SU-DHL-6 (cell line): ENCODE results near the gene CRISP2.

Experiments
- H2AFZ ChIP-seq: fragments of 200-600 bp; sonication (generic); 2 replicates; pipeline ENCODE4 v1.6.1; 2014; ENCODE audit warnings: low read depth, mild to moderate bottlenecking, moderate library complexity, mixed read lengths, antibody characterized with exemption, low read length; ENCODE audit not compliant: severe bottlenecking
- H3F3A ChIP-seq: fragments of 200-600 bp; shearing (Covaris generic); 2 replicates; pipeline ENCODE4 v1.6.0; 2016; ENCODE audit warnings: antibody characterized with exemption, mild to moderate bottlenecking; ENCODE audit not compliant: insufficient read depth
- H3K27ac ChIP-seq: fragments of 200-600 bp; sonication (generic); 2 replicates; pipeline ENCODE4 v1.5.1; 2016; ENCODE audit warnings: low read depth, mild to moderate bottlenecking, low read length, moderate library complexity, mixed read lengths
- H3K27me3 ChIP-seq: fragments of 200-600 bp; sonication (generic), shearing (Covaris generic); 2 replicates; pipeline ENCODE4 v1.6.0; 2014; ENCODE audit warnings: mild to moderate bottlenecking, low read length
- H3K36me3 ChIP-seq: fragments of 200-600 bp; sonication (generic); 2 replicates; pipeline ENCODE4 v1.6.1; 2014; ENCODE audit warnings: mild to moderate bottlenecking, low read length, mixed read lengths
- H3K4me2 ChIP-seq: fragments of 300-600, 200-600 bp; shearing (Covaris generic), sonication (generic); 2 replicates; pipeline ENCODE4 v1.6.0; 2014; ENCODE audit warnings: low read length, low read depth, mild to moderate bottlenecking; ENCODE audit not compliant: poor library complexity, severe bottlenecking
- H3K4me3 ChIP-seq: fragments of 200-600 bp; sonication (generic); 2 replicates; pipeline ENCODE4 v1.5.1; 2014; ENCODE audit warnings: antibody characterized with exemption, low read length, mild to moderate bottlenecking, mixed read lengths; ENCODE audit not compliant: insufficient read depth, poor library complexity, severe bottlenecking
- H3K79me2 ChIP-seq: fragments of 200-600 bp; sonication (generic); 2 replicates; pipeline ENCODE4 v1.6.1; 2014; ENCODE audit warnings: mild to moderate bottlenecking, low read length, moderate library complexity; ENCODE audit not compliant: insufficient read depth
- H3K9ac ChIP-seq: fragments of 200-600 bp; sonication (generic); 2 replicates; pipeline ENCODE4 v1.7.0; 2014; ENCODE audit warnings: mild to moderate bottlenecking, low read length
- H3K9me2 ChIP-seq: fragments of 200-600 bp; sonication (generic); replicated peaks from 2 replicates; pipeline ENCODE4 v1.6.1; 2014; ENCODE audit warnings: low read length; ENCODE audit not compliant: insufficient read depth
- H3K9me3 ChIP-seq: fragments of 200-600 bp; sonication (generic); 2 replicates; pipeline ENCODE4 v1.6.1; 2014; ENCODE audit warnings: low read length, mixed read lengths; ENCODE audit not compliant: insufficient read depth
- H4K20me1 ChIP-seq: fragments of 200-600 bp; sonication (generic); 2 replicates; pipeline ENCODE4 v1.6.1; 2014; ENCODE audit warnings: low read depth, mild to moderate bottlenecking, antibody characterized with exemption, low read length, moderate library complexity, mixed read lengths
- EZH2phosphoT487 ChIP-seq: fragments of 200-600 bp; sonication (generic), shearing (Covaris generic); conservative IDR thresholded peaks from 2 replicates; pipeline ENCODE4 v1.6.1; 2018; ENCODE audit warnings: mild to moderate bottlenecking, antibody characterized with exemption, low read length, moderate library complexity, mixed read lengths
- TF ChIP-seq, protein P1 (sequence below): fragments of 200-600 bp; sonication (generic); IDR thresholded peaks from one replicate; pipeline ENCODE4 v1.5.1; 2017; ENCODE audit warnings: antibody characterized with exemption, mild to moderate bottlenecking, low read length, moderate library complexity; ENCODE audit not compliant: insufficient read depth, poor library complexity, severe bottlenecking

The CRISP2 gene

DNA sequence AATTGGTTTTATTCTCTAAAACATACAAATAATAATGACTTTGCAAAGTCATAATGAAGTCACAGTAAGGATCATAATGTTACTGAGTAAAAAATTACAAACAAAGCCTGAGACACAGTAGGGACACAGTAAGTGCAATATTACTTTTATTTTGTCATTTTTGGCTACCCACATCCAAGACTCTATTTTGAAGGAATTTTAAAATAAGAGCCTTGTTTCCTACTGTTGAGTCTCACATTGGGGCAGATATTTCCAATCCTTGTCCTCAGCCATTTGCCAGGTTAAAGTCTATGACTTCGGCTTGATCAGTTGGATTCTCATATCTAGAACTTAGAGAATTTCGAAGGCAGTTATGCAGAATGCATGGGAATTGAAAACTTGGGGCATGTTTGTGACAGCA, 65.9 kb downstream of the CRISP2 start:
- Histone ChIP-seq H3F3A (no peaks in the 10 kb centered on the region), H3K27ac (no peak overlapping the region), H4K20me1 (no peaks in the 10 kb centered on the region), H3K79me2 (no peaks in the 10 kb centered on the region), H3K9me2 (no peaks in the 10 kb centered on the region), H3K9ac (no peak overlapping the region), H3K9me3 (no peaks in the 10 kb centered on the region), H2AFZ (no peak overlapping the region), H3K4me3 (no peak overlapping the region), H3K4me2 (no peak overlapping the region), H3K36me3 (no peaks in the 10 kb centered on the region), H3K27me3 (no peaks in the 10 kb centered on the region)
- TF ChIP-seq EZH2phosphoT487 = no peak
- TF ChIP-seq, protein P1, sequence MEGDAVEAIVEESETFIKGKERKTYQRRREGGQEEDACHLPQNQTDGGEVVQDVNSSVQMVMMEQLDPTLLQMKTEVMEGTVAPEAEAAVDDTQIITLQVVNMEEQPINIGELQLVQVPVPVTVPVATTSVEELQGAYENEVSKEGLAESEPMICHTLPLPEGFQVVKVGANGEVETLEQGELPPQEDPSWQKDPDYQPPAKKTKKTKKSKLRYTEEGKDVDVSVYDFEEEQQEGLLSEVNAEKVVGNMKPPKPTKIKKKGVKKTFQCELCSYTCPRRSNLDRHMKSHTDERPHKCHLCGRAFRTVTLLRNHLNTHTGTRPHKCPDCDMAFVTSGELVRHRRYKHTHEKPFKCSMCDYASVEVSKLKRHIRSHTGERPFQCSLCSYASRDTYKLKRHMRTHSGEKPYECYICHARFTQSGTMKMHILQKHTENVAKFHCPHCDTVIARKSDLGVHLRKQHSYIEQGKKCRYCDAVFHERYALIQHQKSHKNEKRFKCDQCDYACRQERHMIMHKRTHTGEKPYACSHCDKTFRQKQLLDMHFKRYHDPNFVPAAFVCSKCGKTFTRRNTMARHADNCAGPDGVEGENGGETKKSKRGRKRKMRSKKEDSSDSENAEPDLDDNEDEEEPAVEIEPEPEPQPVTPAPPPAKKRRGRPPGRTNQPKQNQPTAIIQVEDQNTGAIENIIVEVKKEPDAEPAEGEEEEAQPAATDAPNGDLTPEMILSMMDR = no peak

DNA sequence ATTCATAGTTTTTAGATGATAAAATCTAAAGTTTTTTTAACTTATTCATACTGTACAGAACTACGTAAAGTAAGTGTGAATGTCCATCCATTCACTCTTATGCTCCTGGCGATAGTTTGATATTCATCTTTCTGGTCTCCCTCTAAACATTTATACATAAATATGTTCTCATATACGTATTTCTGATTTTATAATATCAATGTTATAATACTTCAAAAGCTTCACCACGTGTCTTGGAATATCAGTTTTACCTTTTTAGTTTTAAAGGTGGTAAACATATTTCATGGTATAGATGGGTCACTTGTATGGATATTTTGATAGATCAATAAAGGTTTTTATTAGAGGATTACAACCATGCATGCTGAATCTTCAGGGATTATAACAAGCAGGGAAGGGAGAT, 66.4 kb downstream of the CRISP2 start:
- H3K27ac ChIP-seq = no peak overlapping the region
- H3K9me3 ChIP-seq = no peaks in the 10 kb centered on the region
- no peaks in the 10 kb centered on the region for H3K9me2 ChIP-seq
- no peak overlapping the region for H3K4me2 ChIP-seq
- no peaks in the 10 kb centered on the region for H3K27me3 ChIP-seq
- no peaks in the 10 kb centered on the region for H4K20me1 ChIP-seq
- no peaks in the 10 kb centered on the region for H3K36me3 ChIP-seq
- H3K4me3 ChIP-seq = no peak overlapping the region
- no peaks in the 10 kb centered on the region for H3F3A ChIP-seq
- H3K79me2 ChIP-seq = no peaks in the 10 kb centered on the region
- no peak overlapping the region for H2AFZ ChIP-seq
- H3K9ac ChIP-seq = no peak overlapping the region
- no peak for TF ChIP-seq EZH2phosphoT487
- TF ChIP-seq, protein P1 = no peak

DNA sequence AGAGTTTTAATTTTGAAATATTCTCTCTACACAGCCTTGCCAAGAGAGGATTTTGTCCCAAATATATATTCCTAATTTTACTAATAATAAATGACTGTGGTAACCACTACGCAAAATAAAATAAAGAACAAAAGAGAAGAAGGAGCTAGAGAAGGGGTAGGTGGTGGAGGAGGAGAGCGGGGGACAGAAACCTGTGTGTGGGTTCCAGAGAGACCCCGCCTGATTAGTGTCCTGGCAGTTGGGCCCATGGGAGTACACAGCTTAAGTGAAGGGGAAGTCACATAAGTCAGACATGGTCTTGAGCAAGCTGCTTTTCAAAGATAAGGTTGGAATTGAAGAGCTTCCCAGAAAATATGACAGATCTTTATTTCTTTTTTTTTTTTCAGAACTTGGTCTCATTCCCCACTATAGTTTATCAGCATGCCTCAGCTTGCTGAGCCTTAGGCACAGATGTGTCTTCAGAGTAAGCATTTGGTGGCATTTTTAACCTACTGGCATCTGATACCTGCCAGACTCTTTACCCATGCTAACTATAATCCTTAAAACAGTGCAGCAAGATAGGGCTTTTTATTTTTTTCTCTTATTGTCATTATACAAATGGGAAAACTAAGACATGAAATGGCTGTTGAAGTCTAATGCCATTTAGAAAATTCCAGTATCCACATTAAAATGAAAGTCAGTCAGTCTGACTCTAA, 67.1 kb downstream of the CRISP2 start:
- H3K27ac ChIP-seq = no peak overlapping the region
- no peak overlapping the region for H3K4me2 ChIP-seq
- H4K20me1 ChIP-seq = no peaks in the 10 kb centered on the region
- no peak for TF ChIP-seq EZH2phosphoT487
- TF ChIP-seq, protein P1 = no peak
- H3K79me2 ChIP-seq = no peaks in the 10 kb centered on the region
- H3F3A ChIP-seq = no peaks in the 10 kb centered on the region
- no peaks in the 10 kb centered on the region for H3K9me3 ChIP-seq
- no peaks in the 10 kb centered on the region for H3K9me2 ChIP-seq
- H3K4me3 ChIP-seq = no peak overlapping the region
- no peaks in the 10 kb centered on the region for H3K36me3 ChIP-seq
- no peaks in the 10 kb centered on the region for H3K27me3 ChIP-seq
- no peak overlapping the region for H3K9ac ChIP-seq
- no peak overlapping the region for H2AFZ ChIP-seq
